Neuronal stem cell (in vitro differentiated cells): ENCODE data around the gene DENND4B.
A peak's percentile ranks its signal among the peaks of the same experiment; 100 is the strongest.

ENCODE experiments used
- DNase-seq: peaks from one replicate; pipeline ENCODE4 v3.0.0-alpha.2; 2013; ENCODE audit warnings: low spot score
- H2AFZ ChIP-seq: one replicate; pipeline ENCODE4 v1.6.1; 2013; ENCODE audit warnings: mild to moderate bottlenecking, low read length, inconsistent platforms
- H2AK5ac ChIP-seq: 2 replicates; pipeline ENCODE4 v1.6.1; 2013; ENCODE audit warnings: low read depth, mild to moderate bottlenecking, inconsistent platforms, low read length, moderate library complexity, mixed read lengths
- H2BK120ac ChIP-seq: 2 replicates; pipeline ENCODE4 v1.6.1; 2013; ENCODE audit warnings: low read depth, mild to moderate bottlenecking, inconsistent platforms, low read length, moderate library complexity, mixed read lengths
- H2BK12ac ChIP-seq: one replicate; pipeline ENCODE4 v1.6.1; 2013; ENCODE audit warnings: low read length, inconsistent platforms
- H2BK15ac ChIP-seq: 2 replicates; pipeline ENCODE4 v1.6.1; 2013; ENCODE audit warnings: mild to moderate bottlenecking, low read length, inconsistent platforms, mixed read lengths
- H2BK5ac ChIP-seq: one replicate; pipeline ENCODE4 v1.6.1; 2013; ENCODE audit warnings: inconsistent platforms, mild to moderate bottlenecking, low read length, moderate library complexity
- H3K14ac ChIP-seq: one replicate; pipeline ENCODE4 v1.6.1; 2013; ENCODE audit warnings: low read length, inconsistent platforms
- H3K18ac ChIP-seq: 2 replicates; pipeline ENCODE4 v1.6.1; 2013; ENCODE audit warnings: low read length, inconsistent platforms
- H3K23ac ChIP-seq: 2 replicates; pipeline ENCODE4 v1.6.1; 2013; ENCODE audit warnings: low read depth, mild to moderate bottlenecking, mixed read lengths, low read length, inconsistent platforms; ENCODE audit not compliant: poor library complexity
- H3K27ac ChIP-seq: replicated peaks from 3 replicates; pipeline ENCODE4 v1.5.1; 2013; ENCODE audit warnings: low read length, inconsistent platforms
- H3K27me3 ChIP-seq, 3 experiments: 2 replicates each; pipeline ENCODE4 v1.6.1; 2013; ENCODE audit warnings: low read length in 3 of 3, mild to moderate bottlenecking in 2 of 3, inconsistent platforms in 1 of 3, low read depth in 1 of 3, mixed read lengths in 1 of 3, moderate library complexity in 1 of 3; ENCODE audit not compliant: control insufficient read depth in 3 of 3, insufficient read depth in 3 of 3
- H3K36me3 ChIP-seq, 2 donors: replicated peaks in 1 of 2; 2 replicates each; pipeline ENCODE4 v1.6.1; 2013; ENCODE audit warnings: low read length in 2 of 2; ENCODE audit not compliant: control insufficient read depth in 2 of 2, insufficient read depth in 2 of 2
- H3K4ac ChIP-seq: 2 replicates; pipeline ENCODE4 v1.6.1; 2013; ENCODE audit warnings: inconsistent platforms, mild to moderate bottlenecking, low read length, moderate library complexity
- H3K4me1 ChIP-seq, 2 donors: 1 replicate in 1 of 2; 2 replicates in 1 of 2; pipeline ENCODE4 v1.6.1; 2013; ENCODE audit warnings: low read length in 2 of 2, low read depth in 1 of 2; ENCODE audit not compliant: control insufficient read depth in 2 of 2, insufficient read depth in 1 of 2
- H3K4me2 ChIP-seq: one replicate; pipeline ENCODE4 v1.6.1; 2013; ENCODE audit warnings: mild to moderate bottlenecking, low read length, inconsistent platforms; ENCODE audit not compliant: insufficient read depth, poor library complexity, severe bottlenecking
- H3K4me3 ChIP-seq, 2 donors: 2 replicates each; pipeline ENCODE4 v1.5.1; 2013; ENCODE audit warnings: low read length in 2 of 2, mild to moderate bottlenecking in 2 of 2, inconsistent platforms in 1 of 2, moderate library complexity in 1 of 2
- H3K79me1 ChIP-seq: one replicate; pipeline ENCODE4 v1.6.1; 2013; ENCODE audit warnings: low read depth, mild to moderate bottlenecking, inconsistent platforms, low read length, moderate library complexity
- H3K9ac ChIP-seq: one replicate; pipeline ENCODE4 v1.6.1; 2013; ENCODE audit warnings: mild to moderate bottlenecking, low read depth, low read length, inconsistent platforms; ENCODE audit not compliant: poor library complexity
- H3K9me3 ChIP-seq, 2 donors: replicated peaks in 1 of 2; 2 replicates each; pipeline versions ENCODE3 to v1.6.1; 2013; ENCODE audit warnings: low read length in 2 of 2, mild to moderate bottlenecking in 2 of 2, inconsistent platforms in 1 of 2, low read depth in 1 of 2, mixed read lengths in 1 of 2, moderate library complexity in 1 of 2; ENCODE audit not compliant: control insufficient read depth in 2 of 2, insufficient read depth in 1 of 2
- H4K8ac ChIP-seq: one replicate; pipeline ENCODE4 v1.6.1; 2013; ENCODE audit warnings: low read depth, mild to moderate bottlenecking, inconsistent platforms, low read length, moderate library complexity
- H4K91ac ChIP-seq: one replicate; pipeline ENCODE4 v1.6.1; 2013; ENCODE audit warnings: low read length, low read depth, mild to moderate bottlenecking, inconsistent platforms; ENCODE audit not compliant: poor library complexity
- WGBS, 2 donors: extraction: QIAGEN DNeasy Blood & Tissue Kit; methylation state at CpG; one replicate each; pipeline ENCODE4 v1.1.7; 2013; ENCODE audit warnings: missing lambda C conversion rate in 2 of 2, mixed read lengths in 1 of 2; ENCODE audit not compliant: insufficient read length in 2 of 2, insufficient replicate concordance in 1 of 2; ENCODE audit errors: extremely low coverage in 2 of 2; 5-methylcytosine and 5-hydroxymethylcytosine counted together

Gene DENND4B

GRCh38 chr1:153926405-153926804, 20.1 kb downstream of the DENND4B start:
- no peak overlapping the region for H3K4ac ChIP-seq
- H3K14ac ChIP-seq, result no peak overlapping the region

GRCh38 chr1:153922972-153923925, 23.3 kb downstream of the DENND4B start, which contains the start of gene GATAD2B:
TSS of gene GATAD2B (minus strand) at chr1:153922972. CDS start at chr1:153828347, 94,625 bp downstream.
- Histone ChIP-seq H2BK15ac (no peak within 1 kb of the TSS), H3K18ac (peak within 1 kb of the TSS; percentile 99), H2BK12ac (no peak within 1 kb of the TSS), H3K36me3 (peaks cover 4 to 16% of the 10 kb centered on the region in 2 donors), H2AK5ac (peak within 1 kb of the TSS; percentile 82), H4K8ac (no peak within 1 kb of the TSS), H3K23ac (peak within 1 kb of the TSS; percentile 92), H2BK120ac (no peak within 1 kb of the TSS), H3K4me1 (peaks cover 15 to 17% of the 10 kb centered on the region in 2 donors), H3K79me1 (peaks cover 2% of the 10 kb centered on the region), H3K9ac (peak within 1 kb of the TSS; percentile 92), H2BK5ac (peak within 1 kb of the TSS; percentile 87), H3K4me2 (peak within 1 kb of the TSS; percentile 78), H4K91ac (no peak within 1 kb of the TSS), H3K4me3 (peak within 1 kb of the TSS; percentile 69 to 99), H3K9me3 (no peaks in the 10 kb centered on the region), H3K14ac (no peak within 1 kb of the TSS), H3K27me3 (no peaks in the 10 kb centered on the region), H3K27ac (peak within 1 kb of the TSS; percentile 98), H2AFZ (peak within 1 kb of the TSS; percentile 83), H3K4ac (no peak within 1 kb of the TSS)
- no CpG with 5 or more reads among the region's 53 CpGs for WGBS, 2 donors
- peak; percentile 100 for DNase-seq

More at GRCh38 chr1:153926405-153926804, 20.1 kb downstream of the DENND4B start:
- Histone ChIP-seq H3K23ac (no peak overlapping the region), H3K9ac (no peak overlapping the region), H3K27me3 (no peaks in the 10 kb centered on the region), H2BK120ac (no peak overlapping the region), H3K4me1 (peaks cover 2 to 3% of the 10 kb centered on the region in 2 donors), H3K9me3 (no peaks in the 10 kb centered on the region), H3K27ac (no peak overlapping the region), H4K8ac (no peak overlapping the region), H4K91ac (no peak overlapping the region), H3K79me1 (peaks cover 2% of the 10 kb centered on the region), H2BK5ac (no peak overlapping the region), H3K4me2 (no peak overlapping the region), H2AK5ac (no peak overlapping the region), H3K36me3 (peaks cover 0 to 22% of the 10 kb centered on the region in 2 donors), H3K18ac (no peak overlapping the region), H2BK15ac (no peak overlapping the region), H3K4me3 (no peak overlapping the region), H2BK12ac (no peak overlapping the region), H2AFZ (no peak overlapping the region)
- no peak for DNase-seq
- WGBS, 2 donors, result no CpG with 5 or more reads among the region's 4 CpGs

GRCh38 chr1:153922076-153922971, 24.2 kb downstream of the DENND4B start:
- peak overlapping the region; percentile 87 for H2BK5ac ChIP-seq
- peak overlapping the region; percentile 99 for H3K18ac ChIP-seq
- no peak overlapping the region for H2BK120ac ChIP-seq
- H3K79me1 ChIP-seq, result peaks cover 2% of the 10 kb centered on the region
- peak overlapping the region; percentile 92 for H3K9ac ChIP-seq
- H3K9me3 ChIP-seq, result no peaks in the 10 kb centered on the region
- peak overlapping the region; percentile 69 to 99 for H3K4me3 ChIP-seq
- H3K36me3 ChIP-seq, result peaks cover 4 to 24% of the 10 kb centered on the region in 2 donors
- H3K27me3 ChIP-seq, result no peaks in the 10 kb centered on the region
- H3K27ac ChIP-seq, result peak overlapping the region; percentile 98
- DNase-seq, result no peak
- H3K4ac ChIP-seq, result no peak overlapping the region
- peak overlapping the region; percentile 92 for H3K23ac ChIP-seq
- no peak overlapping the region for H4K91ac ChIP-seq
- H3K14ac ChIP-seq, result no peak overlapping the region
- H2AK5ac ChIP-seq, result peak overlapping the region; percentile 82
- H2BK12ac ChIP-seq, result no peak overlapping the region
- H4K8ac ChIP-seq, result no peak overlapping the region
- H2AFZ ChIP-seq, result peak overlapping the region; percentile 83
- peak overlapping the region; percentile 63 for H3K4me2 ChIP-seq
- WGBS, 2 donors, result no CpG with 5 or more reads among the region's 86 CpGs
- peaks cover 15 to 17% of the 10 kb centered on the region in 2 donors for H3K4me1 ChIP-seq
- H2BK15ac ChIP-seq, result no peak overlapping the region
